Measurements from ENCODE around the gene PALM3.

- no peak for TF ChIP-seq EZH2 (IDR thresholded peaks at IDR 0.05; ENCODE audit: borderline replicate concordance, low read depth, low read length, poor library complexity, severe bottlenecking)
- TF ChIP-seq CTCF (conservative IDR thresholded peaks at IDR 0.05; ENCODE audit: low read depth, low read length) = no peak
Measured at GRCh38 chr19:14085309-14085995, 23.6 kb upstream of the PALM3 start, which contains the start of gene C19orf67.
